ENCODE measurements around the gene RNU7-1. TPM values are rescaled to one million over a fixed set of nuclear protein-coding genes. Genes with fewer than 3 reads are reported as not detected.

Gene RNU7-1
- total and polyA plus RNA-seq, 9 of the 15 experiments (the other 6 are each of a cell fraction or from before 2014, with no cell fraction given), result not detected

GRCh38 chr12:6944381-6945186 lies 968 bp downstream of the RNU7-1 start (continued):
- no peak for TF ChIP-seq PHTF2 (CRISPR knock-in tag; IDR thresholded peaks at IDR 0.05)
- TF ChIP-seq JUND (IDR thresholded peaks at IDR 0.05; ENCODE audit: borderline replicate concordance, low read depth, low read length), result peak; percentile 34; the same call in 1 of the 2 replicates
- TF ChIP-seq JUND (tag; IDR thresholded peaks at IDR 0.05; ENCODE audit: borderline replicate concordance, low read depth, low read length), result no peak; the same call in 2 of the 3 replicates
- no peak for TF ChIP-seq DIDO1 (tag; IDR thresholded peaks at IDR 0.05; ENCODE audit: low read depth)
- TF ChIP-seq, protein P1, sequence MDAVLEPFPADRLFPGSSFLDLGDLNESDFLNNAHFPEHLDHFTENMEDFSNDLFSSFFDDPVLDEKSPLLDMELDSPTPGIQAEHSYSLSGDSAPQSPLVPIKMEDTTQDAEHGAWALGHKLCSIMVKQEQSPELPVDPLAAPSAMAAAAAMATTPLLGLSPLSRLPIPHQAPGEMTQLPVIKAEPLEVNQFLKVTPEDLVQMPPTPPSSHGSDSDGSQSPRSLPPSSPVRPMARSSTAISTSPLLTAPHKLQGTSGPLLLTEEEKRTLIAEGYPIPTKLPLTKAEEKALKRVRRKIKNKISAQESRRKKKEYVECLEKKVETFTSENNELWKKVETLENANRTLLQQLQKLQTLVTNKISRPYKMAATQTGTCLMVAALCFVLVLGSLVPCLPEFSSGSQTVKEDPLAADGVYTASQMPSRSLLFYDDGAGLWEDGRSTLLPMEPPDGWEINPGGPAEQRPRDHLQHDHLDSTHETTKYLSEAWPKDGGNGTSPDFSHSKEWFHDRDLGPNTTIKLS (IDR thresholded peaks at IDR 0.05; ENCODE audit: borderline replicate concordance, low read depth), result no peak
- TF ChIP-seq POLR2H (tag; IDR thresholded peaks at IDR 0.05; ENCODE audit: low read depth), result no peak
- TF ChIP-seq HNRNPL (IDR thresholded peaks at IDR 0.05; ENCODE audit: low read depth, low read length), result peak; percentile 15; the same call in 1 of the 2 replicates
- no peak for TF ChIP-seq MAFK (IDR thresholded peaks at IDR 0.05; ENCODE audit: low read length)
- no peak for TF ChIP-seq TAF9B (IDR thresholded peaks at IDR 0.05; ENCODE audit: partially characterized antibody)
- no peak for TF ChIP-seq ZNF277 (CRISPR knock-in tag; IDR thresholded peaks at IDR 0.05; ENCODE audit: borderline replicate concordance)
- no peak; the same call in 1 of the 2 replicates for TF ChIP-seq CREB1 (IDR thresholded peaks at IDR 0.05)
- peak; percentile 59; the same call in 1 of the 2 replicates for TF ChIP-seq CREB1 (CRISPR knock-in tag; IDR thresholded peaks at IDR 0.05)
- no peak for TF ChIP-seq CREB5 (CRISPR knock-in tag; IDR thresholded peaks at IDR 0.05)
- TF ChIP-seq, protein P2, sequence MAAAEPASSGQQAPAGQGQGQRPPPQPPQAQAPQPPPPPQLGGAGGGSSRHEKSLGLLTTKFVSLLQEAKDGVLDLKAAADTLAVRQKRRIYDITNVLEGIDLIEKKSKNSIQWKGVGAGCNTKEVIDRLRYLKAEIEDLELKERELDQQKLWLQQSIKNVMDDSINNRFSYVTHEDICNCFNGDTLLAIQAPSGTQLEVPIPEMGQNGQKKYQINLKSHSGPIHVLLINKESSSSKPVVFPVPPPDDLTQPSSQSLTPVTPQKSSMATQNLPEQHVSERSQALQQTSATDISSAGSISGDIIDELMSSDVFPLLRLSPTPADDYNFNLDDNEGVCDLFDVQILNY (CRISPR knock-in tag; IDR thresholded peaks at IDR 0.05), result no peak
- no peak for TF ChIP-seq PTTG1 (tag; IDR thresholded peaks at IDR 0.05; ENCODE audit: low read depth)
- TF ChIP-seq, protein P3, sequence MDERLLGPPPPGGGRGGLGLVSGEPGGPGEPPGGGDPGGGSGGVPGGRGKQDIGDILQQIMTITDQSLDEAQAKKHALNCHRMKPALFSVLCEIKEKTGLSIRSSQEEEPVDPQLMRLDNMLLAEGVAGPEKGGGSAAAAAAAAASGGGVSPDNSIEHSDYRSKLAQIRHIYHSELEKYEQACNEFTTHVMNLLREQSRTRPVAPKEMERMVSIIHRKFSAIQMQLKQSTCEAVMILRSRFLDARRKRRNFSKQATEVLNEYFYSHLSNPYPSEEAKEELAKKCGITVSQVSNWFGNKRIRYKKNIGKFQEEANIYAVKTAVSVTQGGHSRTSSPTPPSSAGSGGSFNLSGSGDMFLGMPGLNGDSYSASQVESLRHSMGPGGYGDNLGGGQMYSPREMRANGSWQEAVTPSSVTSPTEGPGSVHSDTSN (CRISPR knock-in tag; IDR thresholded peaks at IDR 0.05; ENCODE audit: low read depth), result no peak
- TF ChIP-seq, protein P3 (tag; conservative IDR thresholded peaks at IDR 0.05; ENCODE audit: low read depth), result no peak
- TF ChIP-seq CCAR2 (IDR thresholded peaks at IDR 0.05; ENCODE audit: low read depth, low read length), result no peak

Data from K562 (cell line).